Lower leg skin (tissue), 3 donors: ENCODE results near the gene TMEM184C.

Source experiments
- CTCF ChIP-seq, 3 donors: fragments of 450-650 bp; IDR thresholded peaks; one replicate each; pipeline ENCODE4 v1.5.1; 2016; ENCODE audit warnings: antibody characterized with exemption in 3 of 3, mild to moderate bottlenecking in 3 of 3, moderate library complexity in 2 of 3
- POLR2A ChIP-seq, 2 donors: fragments of 450-650 bp; IDR thresholded peaks; one replicate each; pipeline ENCODE4 v1.6.1; 2016 to 2017; ENCODE audit warnings: antibody characterized with exemption in 2 of 2, mild to moderate bottlenecking in 1 of 2, moderate library complexity in 1 of 2

- TF ChIP-seq CTCF (IDR thresholded peaks at IDR 0.05) (no peak), POLR2A (IDR thresholded peaks at IDR 0.05) (no peak)
Observed at GRCh38 chr4:147678106-147678505, 60.9 kb downstream of the TMEM184C start.
